SK-N-MC (cell line): Measurements from ENCODE around the gene LGALS13.

Experiments used
- EZH2 ChIP-seq: fragments of 200-600 bp; sonication (generic); IDR thresholded peaks from one replicate; pipeline ENCODE4 v1.6.1; 2017; ENCODE audit warnings: antibody characterized with exemption
- FOXP2 ChIP-seq: optimal IDR thresholded peaks from 2 replicates; pipeline ENCODE3; 2011; ENCODE audit warnings: mild to moderate bottlenecking, moderate library complexity; ENCODE audit not compliant: insufficient read depth; ENCODE audit errors: extremely low read length, control extremely low read depth
- POLR2AphosphoS5 ChIP-seq: IDR thresholded peaks from 2 replicates; pipeline ENCODE4 v1.6.1; 2012; ENCODE audit warnings: mild to moderate bottlenecking, low read depth, low read length, borderline replicate concordance

DNA sequence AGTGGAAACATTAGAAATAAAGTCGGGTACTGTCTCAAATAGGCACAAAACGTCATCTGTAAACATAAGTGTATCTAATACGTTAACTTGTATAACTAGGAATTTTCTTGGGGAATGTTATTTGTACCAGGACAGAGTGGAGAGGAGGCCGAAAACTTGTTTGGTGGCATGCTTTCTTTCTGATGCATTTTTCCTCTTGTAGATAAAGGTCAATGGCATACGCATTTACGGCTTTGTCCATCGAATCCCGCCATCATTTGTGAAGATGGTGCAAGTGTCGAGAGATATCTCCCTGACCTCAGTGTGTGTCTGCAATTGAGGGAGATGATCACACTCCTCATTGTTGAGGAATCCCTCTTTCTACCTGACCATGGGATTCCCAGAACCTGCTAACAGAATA is 4.7 kb downstream of the LGALS13 start:
- TF ChIP-seq EZH2 (no peak), POLR2AphosphoS5 (no peak), FOXP2 (no peak)
